ENCODE data around the gene SUPT3H. TPM values are rescaled to one million over a fixed set of nuclear protein-coding genes. Genes with fewer than 3 reads are reported as not detected.
A peak's percentile ranks its signal among the peaks of the same experiment; 100 is the strongest.

Gene SUPT3H
- total RNA-seq, 1 experiment from 2014 or later: 14.8 TPM

DNA sequence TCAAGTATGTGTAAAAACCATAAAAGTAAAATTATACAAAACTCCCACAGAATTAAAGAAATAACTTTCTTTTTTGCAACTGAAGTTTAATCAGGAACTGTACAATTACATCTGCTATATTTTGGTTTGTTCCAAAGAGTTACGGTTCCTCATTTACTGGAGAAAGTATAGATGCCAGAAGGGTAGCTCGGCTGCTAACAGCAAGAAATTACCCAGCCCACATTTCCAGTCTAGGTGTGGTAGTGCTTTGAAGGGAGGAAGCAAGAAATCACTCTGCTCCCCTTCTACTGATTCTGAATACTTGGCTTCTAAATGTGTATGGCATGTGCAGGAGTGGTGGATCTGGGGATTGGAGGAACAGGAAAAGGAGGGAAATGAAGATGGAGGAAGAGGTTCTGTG is 549.0 kb downstream of the SUPT3H start:
- in situ Hi-C loops (cut with HindIII; ENCODE audit: low pct_unique_long_range_greater_than_20kb, low sequenced_read_pairs): no loop called here
- DNase-seq (ENCODE audit: low read depth): no peak

DNA sequence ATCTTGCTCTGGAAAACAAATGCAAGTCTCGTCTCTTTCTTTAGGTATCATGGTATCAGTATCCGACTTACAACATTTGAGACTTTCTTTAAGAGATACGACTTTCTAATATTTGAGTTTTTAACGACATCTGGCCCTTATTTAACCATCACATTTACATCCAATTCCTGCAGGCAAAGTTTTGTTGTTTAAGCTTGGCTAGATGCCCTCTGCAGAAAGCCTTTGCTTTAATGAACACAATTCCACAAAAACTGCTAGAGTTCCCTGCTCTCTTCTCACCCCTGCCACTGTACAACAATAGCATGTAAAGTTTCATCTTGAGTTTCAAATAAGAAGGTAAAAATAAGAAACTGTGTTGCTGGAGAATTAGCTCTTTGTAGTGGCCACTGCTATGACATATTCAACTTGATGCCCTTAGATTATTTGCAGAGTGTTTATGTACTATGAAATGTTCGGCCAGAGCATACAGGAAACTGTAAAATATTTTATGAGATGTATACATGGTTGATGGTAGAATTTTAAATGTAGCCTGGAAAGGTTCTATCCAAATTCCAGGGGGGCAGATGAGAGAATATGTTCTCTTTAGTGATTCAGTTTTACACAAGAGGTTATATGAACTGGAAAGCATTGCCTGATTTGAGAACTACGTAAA is 551.6 kb downstream of the SUPT3H start:
- in situ Hi-C loops (cut with HindIII; ENCODE audit: low pct_unique_long_range_greater_than_20kb, low sequenced_read_pairs): no loop called here
- DNase-seq (ENCODE audit: low read depth): no peak

DNA sequence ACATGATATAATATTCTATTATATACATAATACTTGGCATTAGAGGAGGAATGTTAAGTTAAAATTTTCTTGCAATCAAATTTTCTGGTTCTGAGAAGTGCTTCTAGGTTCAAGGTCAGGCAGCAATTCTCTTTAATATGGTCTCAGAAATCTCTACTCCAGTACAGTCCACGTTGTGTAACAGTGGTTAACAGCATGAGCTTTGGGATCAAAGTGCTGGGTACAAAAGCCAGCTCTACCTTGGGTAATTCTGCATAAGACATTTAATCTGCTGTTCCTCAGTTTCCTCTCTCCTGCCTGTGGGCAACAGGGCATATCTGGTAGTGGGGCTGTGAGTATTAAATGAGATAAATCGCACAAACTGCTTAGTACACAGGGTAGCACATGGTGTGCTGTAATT is 552.5 kb downstream of the SUPT3H start:
- in situ Hi-C loops (cut with HindIII; ENCODE audit: low pct_unique_long_range_greater_than_20kb, low sequenced_read_pairs): no loop called here
- no peak for DNase-seq (ENCODE audit: low read depth)

DNA sequence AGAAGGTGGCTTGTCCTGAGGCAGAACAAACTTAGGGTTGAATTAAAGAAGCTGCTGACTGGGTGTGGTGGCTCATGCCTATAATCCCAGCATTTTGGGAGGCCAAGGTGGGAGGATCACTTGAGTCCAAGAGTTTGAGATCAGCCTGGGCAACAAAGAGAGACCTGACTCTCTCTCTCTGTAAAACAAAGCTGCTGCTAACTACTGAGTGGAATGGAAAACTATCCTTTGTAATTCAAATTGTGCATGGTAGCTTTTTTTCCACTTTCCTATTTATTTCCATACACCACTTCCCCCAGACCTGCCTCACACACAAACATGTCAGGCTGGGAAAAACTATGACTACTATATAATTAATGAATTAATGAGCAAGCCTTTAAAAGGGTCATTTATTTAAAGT is 553.2 kb downstream of the SUPT3H start:
- in situ Hi-C loops (cut with HindIII; ENCODE audit: low pct_unique_long_range_greater_than_20kb, low sequenced_read_pairs): no loop called here
- DNase-seq (ENCODE audit: low read depth): no peak

DNA sequence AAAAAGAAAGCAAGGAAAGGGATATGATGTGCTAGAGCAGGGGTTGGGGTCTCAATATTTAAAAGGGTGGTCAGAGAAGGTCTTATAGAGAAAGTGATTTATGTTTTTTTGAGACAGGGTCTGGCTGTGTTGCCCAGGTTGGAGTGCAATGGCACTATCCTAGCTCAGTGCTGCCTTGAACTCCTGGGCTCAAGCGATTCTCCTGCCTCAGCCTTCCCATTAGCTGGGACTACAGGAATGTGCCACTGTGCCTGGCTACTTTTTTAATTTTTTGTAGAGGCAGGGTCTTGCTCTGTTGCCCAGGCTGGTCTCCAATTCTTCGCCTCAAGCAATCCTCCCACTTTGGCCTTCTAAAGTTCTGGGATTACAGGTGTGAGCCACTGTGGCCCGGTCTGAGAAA is 557.0 kb downstream of the SUPT3H start:
- in situ Hi-C loops (cut with HindIII; ENCODE audit: low pct_unique_long_range_greater_than_20kb, low sequenced_read_pairs): no loop called here
- no peak for DNase-seq (ENCODE audit: low read depth)

DNA sequence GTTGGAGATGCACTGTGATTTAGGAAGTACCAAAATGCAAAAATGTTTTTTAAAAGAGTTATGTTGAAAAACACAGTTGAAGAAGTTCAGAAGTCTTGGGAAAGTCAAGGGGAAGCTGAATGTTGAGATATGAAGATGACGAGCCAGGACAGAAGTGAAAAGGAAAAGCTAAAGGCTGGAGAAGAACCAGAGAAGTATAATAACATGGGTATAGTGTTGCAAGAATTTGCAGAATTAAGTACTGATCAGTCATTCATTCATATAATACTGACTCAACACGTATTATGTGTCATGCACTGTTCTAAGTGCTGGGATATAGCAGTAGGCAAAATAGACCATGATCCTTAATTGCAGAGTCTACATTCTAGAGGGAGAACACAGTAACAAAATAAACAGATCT is 557.4 kb downstream of the SUPT3H start:
- in situ Hi-C loops (cut with HindIII; ENCODE audit: low pct_unique_long_range_greater_than_20kb, low sequenced_read_pairs): no loop called here

DNA sequence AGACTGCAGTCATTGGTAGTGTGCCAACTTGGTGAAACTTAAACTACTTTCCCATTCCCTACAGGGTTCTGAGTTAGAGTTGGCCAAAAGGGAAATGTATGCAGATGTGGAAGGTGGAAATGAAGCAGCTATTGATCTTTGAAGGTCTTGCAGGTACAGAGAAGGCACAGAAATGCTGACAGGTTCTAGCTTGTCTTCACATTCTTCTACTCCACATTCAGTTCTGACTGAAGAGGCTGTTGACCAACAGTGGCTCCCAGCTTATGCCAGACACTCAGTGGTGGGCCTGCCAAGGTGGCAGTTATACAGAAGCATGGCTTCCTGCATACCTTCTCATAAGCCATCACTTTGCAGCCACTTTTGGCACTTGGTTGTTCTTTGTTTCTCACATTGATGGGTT is 566.3 kb downstream of the SUPT3H start:
- in situ Hi-C loops (cut with HindIII; ENCODE audit: low pct_unique_long_range_greater_than_20kb, low sequenced_read_pairs): no loop called here
- DNase-seq (ENCODE audit: low read depth): no peak

More for the DNA sequence above, 557.4 kb downstream of the SUPT3H start:
- no peak for DNase-seq (ENCODE audit: low read depth)

DNA sequence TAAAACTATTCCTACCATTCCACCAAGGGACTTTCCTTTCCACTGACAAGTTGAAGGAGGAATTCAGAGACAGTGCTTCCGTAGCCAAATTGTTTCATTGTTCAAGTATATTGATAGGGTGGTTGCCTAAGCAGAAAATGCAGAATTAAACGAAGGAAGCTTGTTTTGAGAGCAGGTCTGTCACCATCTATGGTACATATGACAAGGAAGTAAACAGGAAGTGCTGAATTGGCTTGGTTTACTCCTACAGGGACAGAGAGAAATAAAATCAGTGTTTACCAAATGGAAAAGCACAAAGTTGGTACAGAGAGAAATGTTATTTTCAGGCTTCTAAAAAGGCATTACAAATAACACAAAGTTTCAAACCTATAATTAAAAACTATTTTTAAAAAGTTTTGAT is 568.5 kb downstream of the SUPT3H start:
- in situ Hi-C loops (cut with HindIII; ENCODE audit: low pct_unique_long_range_greater_than_20kb, low sequenced_read_pairs): no loop called here
- no peak for DNase-seq (ENCODE audit: low read depth)

DNA sequence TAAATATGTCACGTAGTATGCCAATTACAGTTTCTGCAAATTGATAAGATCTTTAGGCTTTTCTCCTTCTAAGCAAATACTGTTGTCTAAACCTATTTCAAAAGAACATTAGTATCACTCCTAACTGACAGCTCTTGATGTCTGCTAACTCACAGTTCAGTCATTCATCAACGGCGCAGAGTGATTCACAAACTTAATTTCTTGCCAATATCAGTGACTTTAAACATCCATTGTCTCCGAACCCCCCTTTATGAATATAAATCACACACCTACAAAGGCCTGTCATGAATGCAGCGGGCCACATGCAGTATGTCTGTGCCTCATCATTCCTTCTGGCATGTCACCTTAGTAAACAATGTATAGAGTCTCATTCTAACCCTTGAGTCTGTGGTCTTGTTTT is 569.6 kb downstream of the SUPT3H start:
- DNase-seq (ENCODE audit: low read depth): no peak
- in situ Hi-C loops (cut with HindIII; ENCODE audit: low pct_unique_long_range_greater_than_20kb, low sequenced_read_pairs): no loop called here

DNA sequence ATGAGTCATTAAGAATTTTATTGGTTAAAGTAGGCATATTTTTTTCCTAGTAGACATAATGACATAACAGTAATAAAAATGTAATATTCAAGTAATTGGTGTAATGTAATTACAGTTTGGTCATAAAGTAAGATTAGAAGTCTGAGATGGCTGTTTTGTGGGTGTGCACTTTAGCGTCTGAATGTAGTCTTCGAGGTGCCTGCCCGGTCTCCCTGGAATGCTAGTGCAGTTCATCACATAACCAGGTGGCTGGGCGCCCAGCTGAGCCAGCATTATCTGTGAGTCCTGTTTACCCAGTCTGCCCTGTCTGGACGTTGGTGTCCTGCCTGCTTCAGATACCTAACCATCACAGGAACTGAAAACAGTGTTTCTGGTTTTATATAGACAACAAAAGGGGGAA is 571.1 kb downstream of the SUPT3H start:
- DNase-seq (ENCODE audit: low read depth): no peak
- in situ Hi-C loops (cut with HindIII; ENCODE audit: low pct_unique_long_range_greater_than_20kb, low sequenced_read_pairs): no loop called here

DNA sequence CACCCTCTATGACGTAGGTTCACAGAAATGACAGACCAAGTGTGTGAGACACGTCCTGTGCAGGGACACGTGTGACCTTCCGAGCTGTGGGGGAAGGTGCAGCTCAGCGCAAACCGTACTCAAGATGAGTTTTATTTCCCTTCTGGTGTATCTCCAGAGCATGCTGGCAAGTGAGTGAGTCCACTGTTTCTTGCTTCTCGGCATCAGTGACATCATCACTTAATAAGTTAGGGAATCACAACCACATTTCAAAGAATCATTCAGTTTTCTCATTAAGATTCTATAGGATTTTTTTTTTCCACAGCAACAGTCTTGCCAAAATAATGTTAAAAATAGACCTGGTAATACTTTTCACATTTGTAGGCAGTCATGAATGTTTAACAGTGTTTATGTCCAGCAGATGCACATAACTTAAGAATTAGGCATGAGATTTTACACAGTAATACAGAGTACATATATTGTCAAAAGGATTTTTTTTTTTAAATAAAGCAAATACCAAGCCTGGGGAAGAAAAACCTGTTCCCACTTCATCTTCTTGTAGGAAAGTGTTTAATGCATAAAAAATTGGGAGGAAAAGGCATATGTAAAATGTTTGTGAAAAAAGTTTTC is 572.4 kb downstream of the SUPT3H start:
- DNase-seq (ENCODE audit: low read depth): no peak
- in situ Hi-C loops (cut with HindIII; ENCODE audit: low pct_unique_long_range_greater_than_20kb, low sequenced_read_pairs): no loop called here

DNA sequence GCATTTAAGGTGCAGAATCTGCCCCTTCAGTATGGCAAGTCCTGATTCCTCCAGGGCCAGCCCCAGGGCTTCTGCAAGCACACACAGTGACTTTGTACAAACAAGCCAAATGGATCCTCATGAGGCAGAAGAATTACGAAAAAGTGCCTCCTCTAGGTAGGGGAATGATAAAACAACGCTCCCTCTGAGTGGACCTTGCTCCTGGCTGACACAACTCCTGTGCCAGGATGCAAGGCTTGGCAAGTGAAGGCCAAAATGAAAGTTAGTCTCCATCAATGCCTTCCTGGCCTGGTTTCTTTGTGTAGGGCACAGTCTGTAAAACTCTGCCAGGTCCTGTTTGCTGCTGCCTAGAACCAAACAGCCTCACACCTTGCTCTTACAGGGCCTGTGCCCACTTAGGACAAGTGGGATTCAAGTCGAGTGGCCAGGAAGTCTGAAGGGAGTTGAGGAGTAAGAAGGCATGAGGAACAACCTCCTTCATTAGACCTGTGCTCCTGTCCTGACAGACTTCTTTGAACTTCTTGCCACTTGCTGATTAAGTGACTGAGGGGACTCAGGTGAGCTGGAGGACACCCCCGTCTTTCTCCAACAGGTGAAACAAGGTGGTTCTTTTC is 573.1 kb downstream of the SUPT3H start:
- DNase-seq (ENCODE audit: low read depth): no peak
- in situ Hi-C loops (cut with HindIII; ENCODE audit: low pct_unique_long_range_greater_than_20kb, low sequenced_read_pairs): no loop called here

DNA sequence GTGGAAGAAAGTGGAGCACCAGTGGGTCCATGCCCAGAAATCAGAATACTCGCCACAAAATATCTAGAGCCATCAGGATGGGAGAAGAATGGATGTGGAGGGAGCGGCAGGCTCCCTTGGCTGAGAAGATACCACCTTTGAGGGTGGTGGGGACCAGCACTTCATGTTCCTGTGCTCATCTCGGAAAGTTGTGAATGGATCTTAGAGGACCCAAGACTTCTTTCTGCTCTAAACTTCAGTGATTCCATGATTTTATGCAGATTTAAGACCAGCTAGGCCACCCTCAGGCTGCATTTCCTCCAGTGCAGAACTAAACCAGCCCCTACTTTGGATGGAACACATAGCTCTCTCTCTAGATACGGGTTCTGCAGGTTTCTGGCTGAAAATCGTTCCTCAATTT is 573.7 kb downstream of the SUPT3H start:
- DNase-seq (ENCODE audit: low read depth): no peak
- in situ Hi-C loops (cut with HindIII; ENCODE audit: low pct_unique_long_range_greater_than_20kb, low sequenced_read_pairs): no loop called here

DNA sequence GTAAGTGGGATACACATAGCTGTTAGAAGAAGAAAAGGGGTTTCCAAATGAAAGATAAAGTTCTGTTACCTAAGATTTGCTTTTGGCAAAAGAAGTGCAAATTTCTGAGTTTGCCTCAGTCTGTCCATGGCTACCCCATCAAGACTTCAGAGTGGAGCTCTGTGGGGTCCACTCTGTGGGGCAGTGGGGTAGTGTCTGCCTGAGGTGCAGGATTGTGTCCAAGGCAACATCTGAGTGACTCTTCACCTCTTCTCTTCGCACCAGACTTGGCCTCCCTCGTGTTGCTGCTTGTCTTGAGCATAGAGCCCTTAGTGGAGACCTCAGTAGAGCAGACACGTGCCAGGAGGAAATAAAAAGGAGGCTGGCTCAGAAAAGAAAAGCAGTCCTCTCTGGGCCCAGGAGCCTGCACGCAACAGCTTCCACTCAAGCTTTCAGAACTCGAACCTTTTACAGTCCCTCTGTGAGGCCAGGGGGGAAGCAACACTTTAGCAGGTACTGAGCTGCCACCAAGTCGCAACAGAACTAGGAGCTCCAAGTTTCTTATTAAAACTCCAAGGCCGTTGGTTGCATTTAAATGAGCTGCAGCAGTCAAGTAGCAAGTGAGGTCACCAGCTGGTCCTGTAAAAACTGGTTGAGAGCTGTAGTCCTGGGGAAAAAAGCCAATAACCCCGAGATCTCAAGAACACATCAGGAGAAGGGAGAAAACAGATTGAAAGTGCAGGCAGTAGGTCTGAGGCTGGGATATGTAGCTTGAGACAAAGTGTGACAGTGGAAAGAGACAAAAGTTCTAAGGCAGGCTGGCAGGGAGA is 576.7 kb downstream of the SUPT3H start:
- no peak for DNase-seq (ENCODE audit: low read depth)

DNA sequence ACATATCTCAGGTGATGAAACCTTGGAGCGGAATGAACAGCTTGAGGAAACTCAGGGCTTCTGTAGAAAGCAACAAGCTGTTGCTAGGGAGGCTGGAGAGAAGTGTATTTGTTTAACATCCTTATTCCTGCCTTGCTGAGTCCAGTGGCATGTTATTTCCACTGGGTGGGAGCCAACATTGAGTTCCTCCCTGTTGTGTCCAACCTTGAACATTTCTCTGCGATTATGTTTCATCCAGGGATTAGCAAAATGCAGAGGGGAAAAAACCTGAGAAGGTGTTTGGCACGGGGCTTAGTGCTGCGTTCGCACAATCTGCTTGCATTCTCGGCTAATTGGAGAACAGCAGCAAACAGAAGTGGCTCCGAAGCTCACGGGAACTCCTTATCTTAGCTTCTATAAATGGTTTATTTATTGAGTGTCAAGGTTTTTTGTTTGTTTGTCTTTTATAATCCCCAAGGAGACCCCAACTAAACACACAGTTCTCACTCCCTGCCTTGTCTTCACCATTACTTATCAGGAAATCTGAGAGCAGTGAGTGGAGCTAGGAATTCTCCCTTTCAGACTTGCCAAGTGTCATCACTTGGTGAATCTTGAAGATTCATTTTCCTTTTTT is 577.5 kb downstream of the SUPT3H start:
- in situ Hi-C loops (cut with HindIII; ENCODE audit: low pct_unique_long_range_greater_than_20kb, low sequenced_read_pairs): no loop called here
- peak; percentile 9 for DNase-seq (ENCODE audit: low read depth)

More for the DNA sequence above, 576.7 kb downstream of the SUPT3H start:
- in situ Hi-C loops (cut with HindIII; ENCODE audit: low pct_unique_long_range_greater_than_20kb, low sequenced_read_pairs): no loop called here

DNA sequence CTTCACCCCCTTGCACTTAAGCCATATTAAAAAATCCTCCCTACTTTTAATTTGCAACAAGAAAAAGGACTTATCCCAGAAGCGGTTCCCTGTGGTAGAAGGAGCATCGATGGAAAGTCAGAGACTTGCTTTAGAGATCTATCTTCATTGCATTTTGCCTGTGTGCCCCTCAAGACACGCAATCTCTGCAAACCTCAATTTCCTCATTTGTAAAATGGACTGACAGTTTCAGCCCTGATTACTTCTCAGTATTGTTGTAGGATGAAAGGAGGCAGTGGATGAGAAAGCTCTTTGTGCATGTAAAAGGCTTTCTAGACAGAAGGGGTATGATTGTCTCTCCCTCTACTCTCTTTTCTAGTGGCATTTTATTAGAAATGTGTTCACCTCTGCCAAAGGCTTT is 580.0 kb downstream of the SUPT3H start:
- DNase-seq (ENCODE audit: low read depth): no peak
- in situ Hi-C loops (cut with HindIII; ENCODE audit: low pct_unique_long_range_greater_than_20kb, low sequenced_read_pairs): no loop called here

DNA sequence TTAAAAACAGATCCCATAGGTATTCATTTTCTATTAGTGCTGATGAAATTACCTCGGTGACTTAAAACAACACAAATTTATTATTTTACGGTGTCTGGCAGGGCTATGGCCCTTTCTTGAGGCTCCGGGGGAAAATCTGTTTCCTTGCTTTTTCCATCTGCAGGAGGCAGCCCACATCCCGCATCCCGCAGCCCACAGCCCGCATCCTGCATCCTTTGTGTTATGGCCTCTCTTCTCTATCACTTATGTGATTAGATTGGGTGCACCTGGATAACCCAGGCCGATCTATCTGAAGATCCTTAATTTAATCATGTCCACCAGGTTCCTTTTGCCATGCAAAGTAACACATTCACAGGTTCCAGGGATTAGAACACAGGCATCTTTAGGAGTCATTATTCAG is 582.4 kb downstream of the SUPT3H start:
- in situ Hi-C loops (cut with HindIII; ENCODE audit: low pct_unique_long_range_greater_than_20kb, low sequenced_read_pairs): no loop called here

DNA sequence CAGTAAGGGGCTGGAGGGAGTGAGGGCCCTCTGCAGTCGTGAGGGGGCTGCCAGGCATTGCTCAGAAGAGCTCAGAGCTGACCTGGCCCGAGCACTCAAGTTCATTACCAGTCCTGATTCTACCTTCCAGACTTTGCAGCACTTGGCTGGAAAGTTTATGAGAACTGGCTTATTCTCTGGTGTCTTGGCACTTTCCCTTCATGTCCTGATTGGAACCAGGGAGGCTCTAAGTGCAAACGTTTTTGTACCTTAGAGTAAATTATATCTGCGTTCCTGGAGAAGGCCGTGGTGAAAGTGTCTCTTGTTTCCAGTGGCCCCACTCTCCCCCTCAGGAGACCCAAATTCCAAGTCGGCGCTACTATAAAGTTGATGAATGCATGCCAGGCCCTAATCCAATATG is 587.9 kb downstream of the SUPT3H start:
- no peak for DNase-seq (ENCODE audit: low read depth)
- in situ Hi-C loops (cut with HindIII; ENCODE audit: low pct_unique_long_range_greater_than_20kb, low sequenced_read_pairs): no loop called here

More for the DNA sequence above, 582.4 kb downstream of the SUPT3H start:
- no peak for DNase-seq (ENCODE audit: low read depth)

DNA sequence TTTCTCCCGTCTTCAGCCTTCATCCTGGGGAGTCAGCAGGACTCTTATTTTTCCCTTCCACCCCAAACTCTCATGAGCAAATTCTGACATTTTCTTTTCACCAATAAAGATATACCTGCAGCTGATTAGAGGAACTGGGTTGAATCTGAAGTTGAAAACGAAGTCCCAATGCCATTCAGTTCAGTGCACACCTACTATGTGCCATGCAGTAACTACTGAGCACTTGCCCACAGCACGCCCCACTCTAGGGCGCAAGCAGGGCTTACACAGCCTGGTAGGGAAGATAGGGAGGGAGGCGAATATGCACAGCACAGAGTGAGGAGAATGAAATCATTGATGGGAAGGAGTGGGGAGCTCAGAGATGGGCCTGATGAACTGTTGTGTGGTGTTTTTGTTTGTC is 588.7 kb downstream of the SUPT3H start:
- in situ Hi-C loops (cut with HindIII; ENCODE audit: low pct_unique_long_range_greater_than_20kb, low sequenced_read_pairs): no loop called here
- DNase-seq (ENCODE audit: low read depth): no peak

Measured in Caki2 (cell line).